Fibroblast of villous mesenchyme (primary cell): ENCODE measurements around the gene PPP1R9B. TPM values are rescaled to one million over a fixed set of nuclear protein-coding genes. Genes with fewer than 3 reads are reported as not detected.

Source experiments
- DNase-seq: peaks from one replicate; pipeline ENCODE4 v3.0.0-alpha.2; 2010; ENCODE audit warnings: low read depth
- H3K4me3 ChIP-seq: 2 replicates; pipeline ENCODE4 v1.5.1; 2011; ENCODE audit warnings: low read depth, mild to moderate bottlenecking, low read length
- CTCF ChIP-seq: IDR thresholded peaks from 2 replicates; pipeline ENCODE4 v1.5.1; 2012; ENCODE audit warnings: low read depth, mild to moderate bottlenecking, low read length; ENCODE audit not compliant: insufficient read depth
- total RNA-seq: library from RNA; depleted of rRNA; stranded (reverse); fragments of >200 nt; gene quantifications from 2 replicates; pipeline ENCODE4 v1.2.3, GENCODE V29; 2012

PPP1R9B gene
- total RNA-seq, 1 donor, result 47.1 TPM

- peak within 1 kb of the TSS; percentile 49 for H3K4me3 ChIP-seq
- no peak for DNase-seq
- TF ChIP-seq CTCF, result no peak
These were observed 20.5 kb downstream of the PPP1R9B start, which contains the start of gene SAMD14 for GRCh38 chr17:50129728-50130558. Gene SAMD14, minus strand, starts transcription at chr17:50130160. Its CDS starts 5,201 bp downstream, at chr17:50124959.

- peak overlapping the region; percentile 49 for H3K4me3 ChIP-seq
These were observed 21.1 kb downstream of the PPP1R9B start for GRCh38 chr17:50129353-50129727.

GRCh38 chr17:50128441-50129352 lies 21.8 kb downstream of the PPP1R9B start:
- peak overlapping the region; percentile 49 for H3K4me3 ChIP-seq
- DNase-seq, result no peak
- TF ChIP-seq CTCF, result no peak

More at GRCh38 chr17:50129353-50129727, 21.1 kb downstream of the PPP1R9B start:
- no peak for TF ChIP-seq CTCF
- DNase-seq, result no peak

- peak; percentile 55 for DNase-seq
- H3K4me3 ChIP-seq, result no peak overlapping the region
- TF ChIP-seq CTCF, result no peak
These were observed 22.6 kb downstream of the PPP1R9B start for GRCh38 chr17:50127697-50128361.

- no peak for TF ChIP-seq CTCF
- H3K4me3 ChIP-seq, result no peak overlapping the region
These were observed 25.0 kb downstream of the PPP1R9B start for GRCh38 chr17:50125420-50125997.

More at GRCh38 chr17:50125420-50125997, 25.0 kb downstream of the PPP1R9B start:
- DNase-seq, result no peak
